Panc1 (cell line): ENCODE data around the gene MPDU1. TPM values are rescaled to one million over a fixed set of nuclear protein-coding genes. Genes with fewer than 3 reads are reported as not detected.

ENCODE experiments used
- ATAC-seq: fragments of 200-7000 bp; cut with Tn5 transposase; 2 replicates; pipeline ENCODE4 v1.9.1; 2020; ENCODE audit warnings: mild to moderate bottlenecking, moderate library complexity
- BruUV-seq: library from RNA; stranded (reverse); fragments of 400-500 nt; replicated peaks from 2 replicates; lab custom pipeline; 2021; lab: Mats Ljungman, UMichigan
- CTCF ChIA-PET: fragments of 300-600 bp; sonication (Branson Sonifier 250); formaldehyde crosslinking; loops from one replicate; lab custom pipeline; 2022; ENCODE audit warnings: antibody characterized with exemption; lab: Charles Lee
- POLR2A ChIA-PET: fragments of 300-600 bp; sonication (Branson Sonifier 250); formaldehyde crosslinking; loops from one replicate; lab custom pipeline; 2022; ENCODE audit warnings: antibody characterized with exemption; lab: Charles Lee
- DNase-seq: peaks from one replicate; pipeline ENCODE4 v3.0.0-alpha.2; 2010; ENCODE audit warnings: low read depth, low spot score
- H3K27ac ChIP-seq: 2 replicates; pipeline ENCODE4 v1.5.1; 2011; ENCODE audit warnings: mild to moderate bottlenecking, low read length, inconsistent platforms
- H3K27me3 ChIP-seq: fragments of 200-500 bp; sonication (Bioruptor generic); 2 replicates; pipeline ENCODE4 v1.6.0; 2014; ENCODE audit warnings: low read length, inconsistent platforms; ENCODE audit not compliant: control insufficient read depth, insufficient read depth
- H3K36me3 ChIP-seq: fragments of 200-500 bp; sonication (Bioruptor generic); 2 replicates; pipeline ENCODE4 v1.5.1; 2014; ENCODE audit warnings: inconsistent platforms, mild to moderate bottlenecking, low read length, moderate library complexity; ENCODE audit not compliant: control insufficient read depth, insufficient read depth
- H3K4me1 ChIP-seq: 2 replicates; pipeline ENCODE4 v1.5.1; 2011; ENCODE audit warnings: inconsistent platforms, mild to moderate bottlenecking, low read length, moderate library complexity; ENCODE audit not compliant: control insufficient read depth, insufficient read depth
- H3K4me3 ChIP-seq, 2 experiments: 2 replicates each; pipeline ENCODE4 v1.5.1; 2011 to 2012; ENCODE audit warnings: low read depth in 2 of 2, low read length in 2 of 2, mild to moderate bottlenecking in 2 of 2, inconsistent platforms in 1 of 2, moderate library complexity in 1 of 2
- H3K9me3 ChIP-seq: fragments of 200-500 bp; sonication (Bioruptor generic); 2 replicates; pipeline ENCODE4 v1.5.1; 2014; ENCODE audit warnings: low read depth, mild to moderate bottlenecking, inconsistent platforms, low read length, moderate library complexity; ENCODE audit not compliant: control insufficient read depth, insufficient read depth
- CTCF ChIP-seq: fragments of 450-650 bp; IDR thresholded peaks from 2 replicates; pipeline ENCODE4 v1.5.1; 2017; ENCODE audit warnings: mild to moderate bottlenecking
- POLR2AphosphoS5 ChIP-seq: IDR thresholded peaks from 2 replicates; pipeline ENCODE4 v1.6.1; 2012; ENCODE audit warnings: mild to moderate bottlenecking, low read depth, low read length, moderate library complexity
- SIN3A ChIP-seq: IDR thresholded peaks from 2 replicates; pipeline ENCODE4 v1.6.1; 2012; ENCODE audit warnings: low read depth, mild to moderate bottlenecking, low read length, moderate library complexity, borderline replicate concordance; ENCODE audit not compliant: insufficient read depth
- TCF7L2 ChIP-seq: IDR thresholded peaks from 2 replicates; pipeline ENCODE4 v1.6.1; 2011; ENCODE audit warnings: mild to moderate bottlenecking, low read depth, low read length, inconsistent platforms
- in situ Hi-C: cut with HindIII; loops from 2 replicates; pipeline ENCODE4 v1.10.0; 2016; ENCODE audit warnings: low sequenced_read_pairs, low pct_unique_long_range_greater_than_20kb
- intact Hi-C: fragments of 100-400 bp; cut with micrococcal nuclease; formaldehyde crosslinking; loops from one replicate; pipeline ENCODE4 v1.10.0; 2022; ENCODE audit not compliant: unreplicated experiment
- total RNA-seq: library from RNA; stranded (reverse); gene quantifications from one replicate; pipeline ENCODE4 v1.2.1, GENCODE V29; 2021; ENCODE audit not compliant: unreplicated experiment
- TF ChIP-seq, protein P1 (sequence below), 2 experiments: IDR thresholded peaks; 2 replicates each; pipeline ENCODE4 v1.6.1; 2011 to 2012; ENCODE audit warnings: low read depth in 2 of 2, control low read depth in 1 of 2, low read length in 1 of 2, mild to moderate bottlenecking in 1 of 2, moderate library complexity in 1 of 2; ENCODE audit not compliant: insufficient read depth in 1 of 2

Gene MPDU1
- total RNA-seq, 1 experiment from 2014 or later, result 47.1 TPM

- Histone ChIP-seq H3K27me3 (no peaks in the 10 kb centered on the region), H3K27ac (peak overlapping the region; percentile 7; the same call in 1 of the 2 replicates), H3K4me3 (peak overlapping the region; percentile 50 to 67), H3K9me3 (no peaks in the 10 kb centered on the region), H3K4me1 (peaks cover 5% of the 10 kb centered on the region; the same call in 1 of the 2 replicates), H3K36me3 (no peaks in the 10 kb centered on the region)
- CTCF ChIA-PET, result no interaction called here
- in situ Hi-C loops, result no loop called here
- no TSS peak for BruUV-seq
- DNase-seq (no peak), ATAC-seq (peak; percentile 84)
- TF ChIP-seq CTCF (no peak), POLR2AphosphoS5 (no peak), TCF7L2 (no peak), SIN3A (no peak)
- TF ChIP-seq, protein P1, sequence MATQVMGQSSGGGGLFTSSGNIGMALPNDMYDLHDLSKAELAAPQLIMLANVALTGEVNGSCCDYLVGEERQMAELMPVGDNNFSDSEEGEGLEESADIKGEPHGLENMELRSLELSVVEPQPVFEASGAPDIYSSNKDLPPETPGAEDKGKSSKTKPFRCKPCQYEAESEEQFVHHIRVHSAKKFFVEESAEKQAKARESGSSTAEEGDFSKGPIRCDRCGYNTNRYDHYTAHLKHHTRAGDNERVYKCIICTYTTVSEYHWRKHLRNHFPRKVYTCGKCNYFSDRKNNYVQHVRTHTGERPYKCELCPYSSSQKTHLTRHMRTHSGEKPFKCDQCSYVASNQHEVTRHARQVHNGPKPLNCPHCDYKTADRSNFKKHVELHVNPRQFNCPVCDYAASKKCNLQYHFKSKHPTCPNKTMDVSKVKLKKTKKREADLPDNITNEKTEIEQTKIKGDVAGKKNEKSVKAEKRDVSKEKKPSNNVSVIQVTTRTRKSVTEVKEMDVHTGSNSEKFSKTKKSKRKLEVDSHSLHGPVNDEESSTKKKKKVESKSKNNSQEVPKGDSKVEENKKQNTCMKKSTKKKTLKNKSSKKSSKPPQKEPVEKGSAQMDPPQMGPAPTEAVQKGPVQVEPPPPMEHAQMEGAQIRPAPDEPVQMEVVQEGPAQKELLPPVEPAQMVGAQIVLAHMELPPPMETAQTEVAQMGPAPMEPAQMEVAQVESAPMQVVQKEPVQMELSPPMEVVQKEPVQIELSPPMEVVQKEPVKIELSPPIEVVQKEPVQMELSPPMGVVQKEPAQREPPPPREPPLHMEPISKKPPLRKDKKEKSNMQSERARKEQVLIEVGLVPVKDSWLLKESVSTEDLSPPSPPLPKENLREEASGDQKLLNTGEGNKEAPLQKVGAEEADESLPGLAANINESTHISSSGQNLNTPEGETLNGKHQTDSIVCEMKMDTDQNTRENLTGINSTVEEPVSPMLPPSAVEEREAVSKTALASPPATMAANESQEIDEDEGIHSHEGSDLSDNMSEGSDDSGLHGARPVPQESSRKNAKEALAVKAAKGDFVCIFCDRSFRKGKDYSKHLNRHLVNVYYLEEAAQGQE (IDR thresholded peaks at IDR 0.05; ENCODE audit: insufficient read depth in 1 of 2, low read depth in 2 of 2, low read length in 1 of 2), result no peak
- POLR2A ChIA-PET, result no interaction called here
- intact Hi-C loops, result no loop called here
Measured at GRCh38 chr17:7549401-7550055, 34.1 kb upstream of the MPDU1 start.

DNA sequence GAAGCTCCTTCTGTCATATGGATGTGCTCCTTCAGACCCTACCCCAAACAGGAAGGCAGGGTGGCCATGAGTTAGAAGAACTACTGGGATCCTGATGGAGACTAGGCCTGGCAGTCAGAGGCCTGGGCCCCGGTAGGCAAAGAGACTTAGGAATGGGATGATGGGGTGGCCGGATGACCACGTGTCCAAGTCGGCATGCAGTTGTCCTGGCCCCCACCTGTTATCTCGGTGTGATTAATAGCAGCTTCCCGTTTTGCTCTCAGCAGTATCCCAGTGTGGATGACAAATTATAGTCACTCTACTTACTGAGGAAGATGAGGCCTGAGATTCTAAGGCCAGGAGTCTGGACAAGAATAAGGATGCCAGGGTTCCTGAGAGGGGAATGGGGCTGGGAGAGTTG is 33.3 kb upstream of the MPDU1 start:
- ChIA-PET POLR2A (no interaction called here), CTCF (no interaction called here)
- Histone ChIP-seq H3K36me3 (no peaks in the 10 kb centered on the region), H3K27me3 (no peaks in the 10 kb centered on the region), H3K27ac (no peak overlapping the region), H3K9me3 (no peaks in the 10 kb centered on the region), H3K4me3 (no peak overlapping the region), H3K4me1 (peaks cover 5% of the 10 kb centered on the region; the same call in 1 of the 2 replicates)
- in situ Hi-C loops, result no loop called here
- DNase-seq (no peak), ATAC-seq (no peak)
- intact Hi-C loops, result no loop called here
- TF ChIP-seq, protein P1 (IDR thresholded peaks at IDR 0.05; ENCODE audit: insufficient read depth in 1 of 2, low read depth in 2 of 2, low read length in 1 of 2), result no peak
- TF ChIP-seq POLR2AphosphoS5 (no peak), TCF7L2 (no peak), SIN3A (no peak), CTCF (no peak)
- no TSS peak for BruUV-seq
